IMR-90 (cell line): Measurements from ENCODE around the gene TANC2. TPM values are rescaled to one million over a fixed set of nuclear protein-coding genes. Genes with fewer than 3 reads are reported as not detected.
A peak's percentile ranks its signal among the peaks of the same experiment; 100 is the strongest.

Experiments used
- ATAC-seq: fragments of 200-7000 bp; cut with Tn5 transposase; 2 replicates; pipeline ENCODE4 v1.9.1; 2020; ENCODE audit warnings: low read depth, mild to moderate bottlenecking, moderate library complexity
- BruUV-seq: library from RNA; stranded (reverse); fragments of 400-500 nt; replicated peaks from 2 replicates; lab custom pipeline; 2021; lab: Mats Ljungman, UMichigan
- CTCF ChIA-PET: fragments of 300-600 bp; formaldehyde crosslinking; extraction: SDS; loops from one replicate; lab custom pipeline; 2021; ENCODE audit warnings: antibody characterized with exemption; lab: Yijun Ruan, JAX
- POLR2A ChIA-PET: fragments of 300-600 bp; sonication (Branson Sonifier 250); formaldehyde crosslinking; loops from one replicate; lab custom pipeline; 2022; ENCODE audit warnings: antibody characterized with exemption; ENCODE audit not compliant: unreplicated experiment; lab: Charles Lee
- DNase-seq: peaks from one replicate; pipeline ENCODE4 v3.0.0; 2013
- H2AFZ ChIP-seq: replicated peaks from 2 replicates; pipeline ENCODE3; 2013; ENCODE audit warnings: low read length, mild to moderate bottlenecking; ENCODE audit not compliant: poor library complexity
- H2AK5ac ChIP-seq: 2 replicates; pipeline ENCODE4 v1.6.1; 2013; ENCODE audit warnings: low read depth, low read length, inconsistent platforms
- H2AK9ac ChIP-seq: replicated peaks from 2 replicates; pipeline ENCODE3; 2013; ENCODE audit warnings: mild to moderate bottlenecking, low read depth, low read length, moderate library complexity; ENCODE audit not compliant: poor library complexity
- H2BK120ac ChIP-seq: 2 replicates; pipeline ENCODE4 v1.6.1; 2013; ENCODE audit warnings: low read depth, low read length, inconsistent platforms
- H2BK15ac ChIP-seq: 3 replicates; pipeline ENCODE4 v1.6.1; 2013; ENCODE audit warnings: low read depth, low read length, inconsistent platforms
- H2BK20ac ChIP-seq: 2 replicates; pipeline ENCODE4 v1.6.1; 2013; ENCODE audit warnings: low read depth, mild to moderate bottlenecking, inconsistent platforms, low read length, moderate library complexity
- H2BK5ac ChIP-seq: 2 replicates; pipeline ENCODE4 v1.6.1; 2013; ENCODE audit warnings: mild to moderate bottlenecking, low read depth, low read length, inconsistent platforms; ENCODE audit not compliant: poor library complexity, severe bottlenecking
- H3K14ac ChIP-seq: replicated peaks from 2 replicates; pipeline ENCODE4 v1.6.1; 2013; ENCODE audit warnings: low read depth, low read length, inconsistent platforms
- H3K18ac ChIP-seq: 2 replicates; pipeline ENCODE4 v1.6.1; 2013; ENCODE audit warnings: low read depth, low read length, control low read depth
- H3K23ac ChIP-seq: 2 replicates; pipeline ENCODE4 v1.6.1; 2013; ENCODE audit warnings: low read depth, low read length, inconsistent platforms
- H3K27ac ChIP-seq: 2 replicates; pipeline ENCODE4 v1.5.1; 2013; ENCODE audit warnings: mild to moderate bottlenecking, control low read depth, low read length; ENCODE audit not compliant: insufficient read depth
- H3K27me3 ChIP-seq: 2 replicates; pipeline ENCODE4 v1.6.1; 2013; ENCODE audit warnings: low read length; ENCODE audit not compliant: control insufficient read depth, insufficient read depth
- H3K36me3 ChIP-seq: 2 replicates; pipeline ENCODE4 v1.6.1; 2013; ENCODE audit warnings: low read length, mixed read lengths; ENCODE audit not compliant: control insufficient read depth, insufficient read depth
- H3K4ac ChIP-seq: 2 replicates; pipeline ENCODE4 v1.6.1; 2013; ENCODE audit warnings: low read depth, low read length, inconsistent platforms
- H3K4me1 ChIP-seq: 2 replicates; pipeline ENCODE4 v1.6.1; 2013; ENCODE audit warnings: low read length, mixed read lengths; ENCODE audit not compliant: control insufficient read depth, insufficient read depth
- H3K4me2 ChIP-seq: 2 replicates; pipeline ENCODE4 v1.6.1; 2013; ENCODE audit warnings: low read depth, mild to moderate bottlenecking, control low read depth, low read length, moderate library complexity
- H3K4me3 ChIP-seq: 2 replicates; pipeline ENCODE4 v1.5.1; 2013; ENCODE audit warnings: low read depth, mild to moderate bottlenecking, control low read depth, low read length, moderate library complexity; ENCODE audit not compliant: insufficient read depth
- H3K56ac ChIP-seq: 2 replicates; pipeline ENCODE4 v1.6.1; 2013; ENCODE audit warnings: low read length, inconsistent platforms; ENCODE audit not compliant: insufficient read depth; ENCODE audit errors: extremely low read depth
- H3K79me1 ChIP-seq, 2 experiments: 2 replicates each; pipeline ENCODE4 v1.6.1; 2013; ENCODE audit warnings: low read length in 2 of 2, inconsistent platforms in 1 of 2, low read depth in 1 of 2
- H3K9ac ChIP-seq: 2 replicates; pipeline ENCODE4 v1.6.1; 2013; ENCODE audit warnings: low read depth, low read length, control low read depth
- H3K9me1 ChIP-seq: 2 replicates; pipeline ENCODE4 v1.6.1; 2013; ENCODE audit warnings: low read length, inconsistent platforms; ENCODE audit not compliant: insufficient read depth
- H3K9me3 ChIP-seq: 2 replicates; pipeline ENCODE4 v1.6.1; 2013; ENCODE audit warnings: low read length; ENCODE audit not compliant: control insufficient read depth, insufficient read depth
- H4K20me1 ChIP-seq: 2 replicates; pipeline ENCODE4 v1.6.1; 2013; ENCODE audit warnings: low read length, inconsistent platforms; ENCODE audit not compliant: insufficient read depth
- H4K5ac ChIP-seq: 2 replicates; pipeline ENCODE4 v1.6.1; 2013; ENCODE audit warnings: mild to moderate bottlenecking, low read depth, low read length, control low read depth
- H4K8ac ChIP-seq, 2 experiments: 2 replicates each; pipeline ENCODE4 v1.6.1; 2013; ENCODE audit warnings: low read depth in 2 of 2, low read length in 2 of 2, control low read depth in 1 of 2, inconsistent platforms in 1 of 2
- H4K91ac ChIP-seq: 2 replicates; pipeline ENCODE4 v1.6.1; 2013; ENCODE audit warnings: low read depth, low read length, inconsistent platforms; ENCODE audit not compliant: insufficient read depth
- CEBPB ChIP-seq: IDR thresholded peaks from 2 replicates; pipeline ENCODE4 v1.6.1; 2012; ENCODE audit warnings: low read depth, low read length, improper control_type of control experiment
- RAD21 ChIP-seq: IDR thresholded peaks from 2 replicates; pipeline ENCODE4 v1.6.1; 2012; ENCODE audit warnings: low read length, improper control_type of control experiment
- WGBS, 2 experiments: methylation state at CpG; one replicate each; pipeline versions ENCODE4 v1.1.5 to v1.1.7; 2013; ENCODE audit warnings: missing lambda C conversion rate in 2 of 2; ENCODE audit not compliant: insufficient read length in 1 of 2; ENCODE audit errors: extremely low coverage in 2 of 2; 5-methylcytosine and 5-hydroxymethylcytosine counted together
- dilution Hi-C: fragments of 300-500 bp; cut with HindIII; formaldehyde crosslinking; loops from one replicate; pipeline ENCODE4 v1.14.3; 2018; ENCODE audit warnings: low sequenced_read_pairs; ENCODE audit not compliant: unreplicated experiment
- in situ Hi-C: fragments of 300-500 bp; cut with MboI; formaldehyde crosslinking; loops from 3 replicates; pipeline ENCODE4 v1.14.3; 2019; ENCODE audit warnings: low sequenced_read_pairs, inconsistent platforms, mixed read lengths
- intact Hi-C: fragments of 100-400 bp; cut with micrococcal nuclease; formaldehyde crosslinking; loops from 2 replicates; pipeline ENCODE4 v1.10.0; 2022
- polyA plus RNA-seq, 3 experiments: library from polyadenylated mRNA; depleted of rRNA; stranded (reverse); fragments of >200 nt; gene quantifications; 2 replicates each; pipeline ENCODE4 v1.2.3, GENCODE V29; 2012; ENCODE audit warnings: low replicate concordance in 1 of 3
- total RNA-seq: library from RNA; depleted of rRNA; stranded (reverse); fragments of >200 nt; gene quantifications from 2 replicates; pipeline ENCODE4 v1.2.3, GENCODE V29; 2012
- TF ChIP-seq, protein P1 (sequence below): conservative IDR thresholded peaks from 2 replicates; pipeline ENCODE4 v1.5.1; 2012; ENCODE audit warnings: mild to moderate bottlenecking, low read depth, low read length, improper control_type of control experiment
- TF ChIP-seq, protein P2 (sequence below): fragments of 150-350 bp; IDR thresholded peaks from 2 replicates; pipeline ENCODE4 v1.6.1; 2017; ENCODE audit warnings: mild to moderate bottlenecking, antibody characterized with exemption, low read length, low read depth

Gene TANC2
- total and polyA plus RNA-seq, 2 of the 4 experiments (the other 2 are of a cell fraction) = 20.6 to 41.4 TPM

GRCh38 chr17:62923258-62924150, 42.5 kb upstream of the TANC2 start (continued):
- TF ChIP-seq, protein P1, sequence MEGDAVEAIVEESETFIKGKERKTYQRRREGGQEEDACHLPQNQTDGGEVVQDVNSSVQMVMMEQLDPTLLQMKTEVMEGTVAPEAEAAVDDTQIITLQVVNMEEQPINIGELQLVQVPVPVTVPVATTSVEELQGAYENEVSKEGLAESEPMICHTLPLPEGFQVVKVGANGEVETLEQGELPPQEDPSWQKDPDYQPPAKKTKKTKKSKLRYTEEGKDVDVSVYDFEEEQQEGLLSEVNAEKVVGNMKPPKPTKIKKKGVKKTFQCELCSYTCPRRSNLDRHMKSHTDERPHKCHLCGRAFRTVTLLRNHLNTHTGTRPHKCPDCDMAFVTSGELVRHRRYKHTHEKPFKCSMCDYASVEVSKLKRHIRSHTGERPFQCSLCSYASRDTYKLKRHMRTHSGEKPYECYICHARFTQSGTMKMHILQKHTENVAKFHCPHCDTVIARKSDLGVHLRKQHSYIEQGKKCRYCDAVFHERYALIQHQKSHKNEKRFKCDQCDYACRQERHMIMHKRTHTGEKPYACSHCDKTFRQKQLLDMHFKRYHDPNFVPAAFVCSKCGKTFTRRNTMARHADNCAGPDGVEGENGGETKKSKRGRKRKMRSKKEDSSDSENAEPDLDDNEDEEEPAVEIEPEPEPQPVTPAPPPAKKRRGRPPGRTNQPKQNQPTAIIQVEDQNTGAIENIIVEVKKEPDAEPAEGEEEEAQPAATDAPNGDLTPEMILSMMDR = no peak
- TF ChIP-seq RAD21 = no peak

DNA sequence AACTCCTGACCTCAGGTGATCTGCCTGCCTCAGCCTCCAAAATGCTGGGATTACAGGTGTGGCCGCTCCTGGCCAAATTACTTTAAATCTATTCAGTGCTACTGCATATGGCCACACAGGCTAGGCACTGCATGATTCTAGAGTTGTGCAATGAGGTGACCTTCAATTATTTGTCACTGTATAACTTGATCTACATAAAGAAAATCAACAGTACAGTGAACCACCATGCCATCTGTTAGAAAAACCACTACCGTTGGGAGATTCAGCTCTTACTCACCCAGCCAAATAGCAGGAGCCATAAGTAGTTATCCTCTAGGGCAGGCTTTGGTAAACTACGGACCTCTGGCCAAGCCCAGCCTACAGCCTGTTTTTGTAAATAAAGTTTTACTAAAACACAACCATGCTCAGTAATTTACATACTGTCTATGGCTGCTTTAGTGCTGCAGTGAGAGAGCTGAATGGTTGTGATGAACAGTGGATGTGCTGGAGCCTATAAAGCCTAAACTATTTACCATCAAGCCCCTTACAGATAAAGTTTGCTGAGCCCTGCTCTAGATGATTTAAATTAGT, 40.7 kb upstream of the TANC2 start:
- no peak overlapping the region for H2BK15ac ChIP-seq
- no peak overlapping the region for H3K23ac ChIP-seq
- no peak overlapping the region for H4K5ac ChIP-seq
- H3K4me2 ChIP-seq = no peak overlapping the region
- no peak overlapping the region for H2AK5ac ChIP-seq
- no peak overlapping the region for H3K14ac ChIP-seq
- no peak overlapping the region for H4K91ac ChIP-seq
- intact Hi-C loops = no loop called here
- no peak overlapping the region for H3K9ac ChIP-seq
- BruUV-seq = no TSS peak
- in situ Hi-C loops = no loop called here
- no peak overlapping the region for H2BK5ac ChIP-seq
- ChIA-PET POLR2A (no interaction called here), CTCF (no interaction called here)
- no peak overlapping the region for H4K8ac ChIP-seq
- no peaks in the 10 kb centered on the region for H3K4me1 ChIP-seq
- H2BK120ac ChIP-seq = no peak overlapping the region
- no peak overlapping the region for H2AFZ ChIP-seq
- no peaks in the 10 kb centered on the region for H3K36me3 ChIP-seq
- H2AK9ac ChIP-seq = no peak overlapping the region
- no peaks in the 10 kb centered on the region for H3K9me1 ChIP-seq
- no peak overlapping the region for H3K27ac ChIP-seq
- H3K4ac ChIP-seq = no peak overlapping the region
- H3K27me3 ChIP-seq = peaks cover 2% of the 10 kb centered on the region; the same call in 1 of the 2 replicates
- no peak overlapping the region for H3K4me3 ChIP-seq
- H2BK20ac ChIP-seq = no peak overlapping the region
- H3K56ac ChIP-seq = no peak overlapping the region
- dilution Hi-C loops = no loop called here
- H4K20me1 ChIP-seq = no peaks in the 10 kb centered on the region
- WGBS, 2 experiments = no CpG with 5 or more reads among the region's 3 CpGs
- TF ChIP-seq, protein P2, sequence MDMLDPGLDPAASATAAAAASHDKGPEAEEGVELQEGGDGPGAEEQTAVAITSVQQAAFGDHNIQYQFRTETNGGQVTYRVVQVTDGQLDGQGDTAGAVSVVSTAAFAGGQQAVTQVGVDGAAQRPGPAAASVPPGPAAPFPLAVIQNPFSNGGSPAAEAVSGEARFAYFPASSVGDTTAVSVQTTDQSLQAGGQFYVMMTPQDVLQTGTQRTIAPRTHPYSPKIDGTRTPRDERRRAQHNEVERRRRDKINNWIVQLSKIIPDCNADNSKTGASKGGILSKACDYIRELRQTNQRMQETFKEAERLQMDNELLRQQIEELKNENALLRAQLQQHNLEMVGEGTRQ = no peak
- TF ChIP-seq CEBPB = peak; percentile 52; the same call in 1 of the 2 replicates
- H3K9me3 ChIP-seq = no peaks in the 10 kb centered on the region
- H3K18ac ChIP-seq = no peak overlapping the region
- ATAC-seq = no peak
- no peaks in the 10 kb centered on the region for H3K79me1 ChIP-seq
- DNase-seq = peak; percentile 31
